HL-60 (cell line): Measurements from ENCODE around the gene ZBTB25.
"Not testable (repeated sequence)": the region's sequence is repeated elsewhere in the genome, so short reads cannot be mapped to it uniquely, and the experiment has no call there.

Source experiments
- CTCF ChIP-seq: IDR thresholded peaks from one replicate; pipeline ENCODE4 v1.5.1; 2011; ENCODE audit warnings: low read length, control low read depth, inconsistent platforms; ENCODE audit not compliant: insufficient read depth
- GABPA ChIP-seq: IDR thresholded peaks from 2 replicates; pipeline ENCODE4 v1.6.1; 2012; ENCODE audit warnings: low read depth
- POLR2AphosphoS5 ChIP-seq: IDR thresholded peaks from 2 replicates; pipeline ENCODE4 v1.6.1; 2012; ENCODE audit warnings: low read depth

GRCh38 chr14:64517667-64518066 lies 14.0 kb upstream of the ZBTB25 start:
- TF ChIP-seq POLR2AphosphoS5, GABPA, CTCF: not testable (repeated sequence)
